Epidermal melanocyte (primary cell): ENCODE results near the gene TMEM37.

Source experiments
- DNase-seq: peaks from one replicate; pipeline ENCODE4 v3.0.0; 2011; ENCODE audit warnings: low spot score; ENCODE audit not compliant: insufficient read length

The TMEM37 gene

GRCh38 chr2:119417908-119418307 is 13.7 kb upstream of the TMEM37 start:
- DNase-seq, result no peak

DNA sequence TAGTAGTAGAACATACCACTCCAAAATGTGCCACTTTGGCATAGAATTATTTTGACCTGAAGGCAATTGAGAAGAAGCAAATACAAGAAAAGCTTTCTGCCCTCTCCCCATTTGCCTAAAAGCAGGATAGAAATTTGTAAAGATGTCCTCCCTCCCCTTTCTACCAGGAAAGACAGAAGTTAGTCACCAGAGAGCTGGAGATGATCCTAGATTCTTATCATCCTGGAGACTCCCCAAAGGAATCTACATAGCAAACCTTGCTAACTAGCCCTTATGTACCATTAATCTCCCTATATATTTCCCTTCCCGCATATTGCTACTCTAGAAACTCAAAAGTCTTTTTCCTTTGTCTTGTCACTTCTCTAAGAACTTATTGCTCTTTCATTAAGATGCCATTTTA is 12.6 kb upstream of the TMEM37 start:
- DNase-seq, result no peak

DNA sequence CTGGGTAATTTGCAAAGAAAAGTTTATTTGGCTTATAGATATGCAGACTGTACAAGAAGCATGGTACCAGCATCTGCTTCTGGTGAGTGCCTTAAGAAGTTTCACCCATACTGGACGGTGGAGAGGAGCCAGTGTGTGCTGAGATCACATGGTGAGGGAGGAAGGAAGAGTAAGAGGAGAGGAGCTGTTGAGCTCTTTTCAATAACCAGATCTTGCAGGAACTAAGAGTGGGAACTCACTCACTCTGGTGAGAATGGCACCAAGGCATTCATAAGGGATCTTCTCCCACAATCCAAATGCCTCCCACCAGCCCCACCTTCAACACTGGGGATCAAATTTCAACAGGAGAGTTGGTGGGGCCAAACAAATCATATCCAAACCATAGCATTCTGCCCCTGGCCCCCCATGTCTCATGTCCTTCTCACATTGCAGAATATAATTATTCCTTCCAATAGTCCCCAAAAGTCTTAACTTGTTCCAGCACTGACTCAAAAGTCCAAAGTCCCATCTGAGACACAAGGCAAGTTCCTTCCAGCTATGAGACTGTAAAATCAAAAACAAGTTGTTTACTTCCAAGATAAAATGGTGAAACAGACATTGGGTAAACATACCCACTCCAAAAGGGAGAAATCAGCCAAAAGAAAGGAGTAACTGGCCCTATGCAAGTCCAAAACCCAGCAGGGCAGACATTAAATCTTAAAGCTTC is 11.7 kb upstream of the TMEM37 start:
- no peak for DNase-seq

GRCh38 chr2:119421304-119421703 is 10.3 kb upstream of the TMEM37 start:
- no peak for DNase-seq

GRCh38 chr2:119421741-119422140 is 9.9 kb upstream of the TMEM37 start:
- no peak for DNase-seq

DNA sequence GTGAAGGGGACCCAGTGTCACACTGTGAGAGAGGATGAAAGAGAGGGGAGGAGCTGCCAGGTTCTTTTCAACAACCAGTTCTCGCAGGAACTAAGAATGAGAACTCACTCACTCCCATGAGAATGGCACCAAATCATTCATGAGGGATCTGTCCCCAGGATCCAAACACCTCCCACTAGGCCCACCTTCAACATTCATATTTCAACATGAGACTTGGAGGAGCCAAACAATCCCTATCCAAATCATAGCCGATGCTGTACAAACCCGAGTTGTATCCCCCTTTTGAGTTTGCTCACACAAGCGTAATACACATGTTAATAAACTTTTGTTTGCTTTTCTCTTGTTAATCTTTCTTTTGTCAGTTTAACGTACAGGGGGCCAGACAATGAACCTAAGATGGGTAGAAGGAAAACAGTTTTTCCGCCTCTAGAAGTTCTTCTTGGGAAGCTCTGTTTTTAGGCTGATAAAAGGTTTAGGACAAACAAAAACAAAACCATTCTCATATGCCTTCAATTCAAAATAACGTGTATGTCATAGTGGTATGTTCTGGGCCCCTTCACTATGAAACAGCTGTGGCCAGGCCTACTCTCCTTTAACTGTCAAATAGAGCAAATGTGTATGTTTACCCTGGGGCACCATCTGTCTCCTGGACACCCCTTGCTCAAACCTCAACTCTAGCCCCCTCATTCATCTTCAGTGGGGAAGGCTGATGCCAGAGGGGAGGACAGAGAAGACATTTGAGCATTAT is 9.1 kb upstream of the TMEM37 start:
- DNase-seq, result no peak

GRCh38 chr2:119423108-119423444 is 8.6 kb upstream of the TMEM37 start:
- no peak for DNase-seq

- DNase-seq, result no peak
Measured at GRCh38 chr2:119423811-119424210, 7.8 kb upstream of the TMEM37 start.

DNA sequence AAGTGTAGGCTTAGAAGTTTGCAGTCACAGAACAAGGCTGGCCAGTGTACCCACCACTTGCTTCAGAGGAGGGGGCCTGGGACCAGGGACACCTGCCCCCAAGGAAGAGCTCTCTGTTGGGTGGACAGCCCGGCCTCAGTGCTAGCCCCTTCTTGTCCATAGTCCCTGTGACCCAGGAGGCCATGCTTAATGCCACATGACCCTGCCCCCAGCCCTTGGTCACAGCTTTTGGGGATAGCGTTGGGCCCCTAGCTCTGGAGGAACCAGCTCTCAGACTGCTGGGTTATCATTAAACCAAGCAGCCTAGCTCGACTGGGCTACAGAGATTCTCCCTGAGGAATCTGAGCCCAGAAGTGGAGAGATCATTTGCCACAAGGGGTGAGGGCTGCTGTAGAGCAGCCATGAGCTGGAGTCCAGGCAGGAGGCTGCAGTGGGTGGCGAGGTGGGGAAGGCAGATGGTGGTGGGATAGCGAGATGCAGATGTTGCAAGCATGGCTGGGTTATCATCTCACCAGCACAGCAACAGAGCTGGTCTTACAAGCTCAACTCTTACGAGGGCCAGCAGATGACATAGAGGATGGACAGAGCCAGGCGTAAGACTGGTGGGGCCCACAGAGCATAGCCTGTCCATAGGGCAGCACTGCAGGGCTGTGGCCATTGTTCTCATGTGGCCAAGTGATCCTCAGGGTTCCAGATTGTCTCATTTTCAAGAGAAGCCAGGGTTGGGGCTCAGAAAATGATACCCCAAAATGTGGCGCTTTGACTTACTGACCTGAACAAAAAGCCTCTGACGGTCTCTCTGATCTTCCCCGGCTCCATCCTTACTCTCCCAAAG is 7.2 kb upstream of the TMEM37 start:
- DNase-seq, result no peak

GRCh38 chr2:119425119-119425405 is 6.6 kb upstream of the TMEM37 start:
- DNase-seq, result no peak

GRCh38 chr2:119425620-119426395 is 5.8 kb upstream of the TMEM37 start:
- DNase-seq, result no peak

DNA sequence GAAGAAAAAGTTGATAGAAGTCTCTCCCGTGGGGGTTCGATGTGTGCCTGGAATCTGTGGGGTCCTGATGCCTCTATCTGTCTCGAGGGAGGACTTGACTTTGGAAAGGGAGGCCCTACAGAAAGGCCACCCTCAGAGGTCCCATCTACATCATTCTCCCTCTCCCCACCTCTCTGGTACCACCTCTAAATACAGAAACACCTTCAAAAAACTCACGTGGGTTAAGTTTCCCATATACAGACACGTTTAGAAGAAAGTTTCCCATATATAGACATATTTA is 5.3 kb upstream of the TMEM37 start:
- DNase-seq, result no peak

GRCh38 chr2:119426801-119427395 is 4.8 kb upstream of the TMEM37 start:
- no peak for DNase-seq

- DNase-seq, result no peak
Measured at GRCh38 chr2:119427756-119428155, 3.9 kb upstream of the TMEM37 start.

GRCh38 chr2:119428488-119429224 is 3.0 kb upstream of the TMEM37 start:
- no peak for DNase-seq

DNA sequence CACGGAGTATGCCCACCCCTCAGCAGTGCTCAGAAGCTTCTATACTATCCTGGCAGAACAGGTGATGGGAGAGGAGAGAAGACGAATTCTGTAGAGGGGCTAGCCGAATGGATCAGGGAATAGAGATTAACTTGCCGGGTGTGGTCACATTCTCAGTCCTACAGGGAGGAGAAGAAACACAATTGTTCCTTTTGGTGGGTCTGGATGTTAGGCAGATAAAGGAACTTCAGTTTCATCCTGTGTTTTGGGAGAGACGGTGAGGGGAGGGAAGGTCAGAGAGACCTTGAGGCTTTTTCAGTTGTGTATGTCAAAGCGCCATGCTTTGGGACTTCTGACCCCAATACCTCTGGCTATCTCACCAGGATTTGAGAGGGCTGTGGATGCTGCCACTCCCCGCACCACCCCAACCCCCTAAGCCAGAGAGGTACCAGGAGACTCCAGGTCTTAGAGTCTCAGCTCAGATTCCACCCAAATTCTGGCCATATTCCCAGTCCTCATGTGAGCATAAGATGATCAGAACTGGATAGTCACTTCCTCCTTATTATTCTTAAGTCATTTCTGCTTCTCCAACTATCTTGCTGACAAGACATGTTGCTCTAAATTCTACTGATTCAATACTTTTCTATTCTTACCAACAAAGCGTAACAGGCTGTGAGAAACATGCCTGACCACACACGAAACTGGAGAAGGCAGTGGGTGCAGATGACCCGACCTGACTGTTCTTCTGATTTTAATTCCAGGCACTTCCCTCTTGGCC is 2.3 kb upstream of the TMEM37 start:
- no peak for DNase-seq

DNA sequence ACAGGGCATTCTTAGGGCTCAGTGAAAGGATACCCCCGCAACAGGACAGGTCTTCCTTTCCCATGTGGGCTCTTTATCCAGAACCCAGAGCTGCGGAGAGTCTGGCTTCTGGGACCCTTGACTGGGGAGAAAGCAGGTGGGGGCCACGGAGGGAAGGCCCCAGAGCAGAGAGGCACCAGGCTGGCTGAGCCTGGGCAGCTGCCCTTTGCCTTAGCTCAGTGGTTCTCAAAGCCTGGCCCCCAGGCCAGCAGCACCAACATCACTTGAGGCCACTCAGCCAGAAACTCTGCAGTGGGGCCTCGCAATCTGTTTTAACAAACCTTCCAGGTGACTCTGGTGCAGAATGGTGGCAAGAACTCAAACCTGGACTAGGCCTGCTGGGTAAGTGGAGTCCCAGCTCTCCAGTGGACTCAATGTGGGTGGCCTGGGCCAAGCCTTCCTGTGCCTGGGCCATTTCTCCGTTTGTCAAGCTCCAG is 1.6 kb upstream of the TMEM37 start:
- no peak for DNase-seq

GRCh38 chr2:119431976-119432850 is 559 bp downstream of the TMEM37 start:
- no peak for DNase-seq
